NT2/D1 (cell line): Measurements from ENCODE around the gene HS1BP3.

Source experiments
- DNase-seq: peaks from one replicate; pipeline ENCODE4 v3.0.0-alpha.2; 2011; ENCODE audit warnings: low read depth, low spot score
- H3K27me3 ChIP-seq: 2 replicates; pipeline ENCODE4 v1.6.0; 2011; ENCODE audit warnings: mild to moderate bottlenecking; ENCODE audit not compliant: insufficient read length, insufficient read depth
- H3K36me3 ChIP-seq: 2 replicates; pipeline ENCODE4 v1.6.1; 2011; ENCODE audit warnings: mild to moderate bottlenecking, low read length, mixed read lengths; ENCODE audit not compliant: insufficient read depth, insufficient read length
- H3K4me1 ChIP-seq: 2 replicates; pipeline ENCODE4 v1.5.1; 2011; ENCODE audit not compliant: insufficient read depth, insufficient read length
- H3K4me3 ChIP-seq: 2 replicates; pipeline ENCODE4 v1.5.1; 2011; ENCODE audit warnings: low read depth; ENCODE audit not compliant: insufficient read length
- H3K9ac ChIP-seq: 2 replicates; pipeline ENCODE4 v1.6.0; 2011; ENCODE audit warnings: low read depth; ENCODE audit not compliant: insufficient read length
- H3K9me3 ChIP-seq: 2 replicates; pipeline ENCODE4 v1.5.1; 2011; ENCODE audit warnings: mild to moderate bottlenecking, low read length; ENCODE audit not compliant: insufficient read depth
- SUZ12 ChIP-seq: IDR thresholded peaks from 2 replicates; pipeline ENCODE4 v1.6.1; 2011; ENCODE audit not compliant: insufficient read length, insufficient read depth; ENCODE audit errors: extremely low read depth
- YY1 ChIP-seq: IDR thresholded peaks from 2 replicates; pipeline ENCODE4 v1.6.1; 2011; ENCODE audit not compliant: insufficient read length, insufficient read depth
- ZNF274 ChIP-seq: IDR thresholded peaks from 2 replicates; pipeline ENCODE4 v1.6.1; 2011; ENCODE audit warnings: mild to moderate bottlenecking, low read depth, low read length

HS1BP3 gene

DNA sequence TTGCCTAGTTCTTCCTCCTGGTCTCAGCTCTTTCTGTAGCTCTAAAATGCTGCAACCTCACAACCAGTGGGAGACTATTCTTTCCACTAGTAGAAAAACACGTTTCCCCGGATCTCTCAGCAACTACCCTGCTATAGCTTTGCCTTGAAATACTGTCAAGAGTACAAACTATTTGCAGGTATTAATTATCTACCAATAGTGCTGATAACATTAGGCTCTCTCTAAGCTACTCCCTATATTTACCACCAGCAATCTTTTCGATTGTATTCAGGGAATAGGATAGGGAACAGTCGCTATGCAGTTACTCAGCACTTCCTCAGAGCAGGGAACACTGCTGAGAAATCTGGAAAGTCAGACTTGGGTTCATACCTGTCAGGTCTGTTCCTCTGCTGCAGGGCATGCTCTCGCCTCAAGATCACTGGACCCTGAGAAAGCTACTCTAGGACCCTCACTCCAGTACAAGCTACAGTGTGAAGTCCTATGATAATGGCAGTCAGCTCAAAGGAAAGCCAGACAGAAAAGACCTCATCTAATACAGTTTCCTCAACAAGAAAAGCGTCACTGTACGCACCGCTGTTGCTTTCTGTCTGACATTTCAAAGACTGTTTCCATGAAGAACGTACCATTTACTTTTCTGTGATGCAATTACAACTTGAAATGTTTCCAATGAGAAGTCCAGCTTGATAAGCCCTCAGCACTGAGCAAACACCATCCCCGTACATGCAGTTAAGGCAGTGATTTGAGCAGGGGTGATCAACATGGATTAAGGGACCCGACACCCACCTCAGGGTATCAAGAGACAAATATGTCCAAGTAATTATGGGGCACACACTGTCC, 38.7 kb upstream of the HS1BP3 start:
- Histone ChIP-seq H3K9me3 (no peaks in the 10 kb centered on the region), H3K36me3 (peaks cover 34% of the 10 kb centered on the region), H3K4me3 (no peak overlapping the region), H3K27me3 (no peaks in the 10 kb centered on the region), H3K4me1 (no peaks in the 10 kb centered on the region), H3K9ac (no peak overlapping the region)
- no peak for DNase-seq
- TF ChIP-seq SUZ12: no peak
- no peak for TF ChIP-seq YY1
- no peak for TF ChIP-seq ZNF274

DNA sequence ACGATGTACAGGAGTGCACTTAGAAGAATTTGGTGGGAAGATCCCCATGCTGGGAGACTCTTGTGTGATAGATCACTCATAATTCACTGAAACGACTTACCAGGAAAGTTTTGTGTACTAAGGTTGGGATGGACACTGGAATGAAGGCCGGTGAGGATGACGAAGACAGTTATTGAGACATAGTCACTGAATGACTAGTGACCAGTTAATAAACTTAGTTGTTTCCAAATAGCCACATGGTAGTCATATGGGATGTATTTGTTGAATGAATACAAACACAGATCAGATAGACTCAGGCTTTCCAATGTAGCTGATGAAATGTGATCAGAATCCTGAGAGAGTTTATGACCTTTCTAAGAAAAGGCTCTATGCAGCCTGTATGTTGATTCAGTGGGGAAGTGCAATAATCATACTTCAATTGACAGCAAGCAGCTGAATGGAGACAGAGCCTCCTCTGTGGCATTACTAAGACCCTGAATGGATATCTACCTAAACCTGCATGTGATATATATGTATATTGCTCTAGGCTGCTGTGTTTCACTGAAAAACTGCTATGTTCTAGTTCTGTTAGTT, 36.4 kb upstream of the HS1BP3 start:
- Histone ChIP-seq H3K9me3 (no peaks in the 10 kb centered on the region), H3K4me3 (no peak overlapping the region), H3K9ac (no peak overlapping the region), H3K4me1 (no peaks in the 10 kb centered on the region), H3K27me3 (no peaks in the 10 kb centered on the region), H3K36me3 (peaks cover 41% of the 10 kb centered on the region)
- no peak for TF ChIP-seq YY1
- no peak for TF ChIP-seq ZNF274
- no peak for TF ChIP-seq SUZ12
- DNase-seq: no peak

DNA sequence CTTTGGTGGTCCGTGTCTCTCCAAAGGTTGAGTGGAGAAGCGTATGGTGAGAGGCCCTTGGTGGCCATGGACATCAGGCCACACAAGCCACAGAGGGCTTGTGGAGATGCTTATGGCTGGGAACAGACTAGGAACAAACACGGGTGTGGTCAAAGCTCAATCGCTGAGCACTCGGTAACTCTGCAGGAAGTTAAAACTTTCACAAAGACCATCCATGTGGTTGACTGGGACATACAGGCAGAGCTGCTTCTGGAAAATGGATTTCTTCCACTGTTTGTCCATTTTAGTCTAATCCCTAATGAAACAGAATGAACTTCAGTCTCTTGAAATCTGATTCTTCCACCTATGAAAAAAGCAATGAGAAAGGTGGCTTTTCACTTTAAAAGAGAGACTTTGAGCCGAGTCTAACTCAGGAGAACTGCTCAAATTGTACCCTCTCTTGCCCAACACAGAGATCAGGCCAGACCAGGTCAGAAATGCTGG, 33.7 kb upstream of the HS1BP3 start:
- Histone ChIP-seq H3K4me1 (no peaks in the 10 kb centered on the region), H3K36me3 (peaks cover 48% of the 10 kb centered on the region)
- TF ChIP-seq YY1: no peak
- TF ChIP-seq ZNF274: no peak
- no peak for TF ChIP-seq SUZ12

DNA sequence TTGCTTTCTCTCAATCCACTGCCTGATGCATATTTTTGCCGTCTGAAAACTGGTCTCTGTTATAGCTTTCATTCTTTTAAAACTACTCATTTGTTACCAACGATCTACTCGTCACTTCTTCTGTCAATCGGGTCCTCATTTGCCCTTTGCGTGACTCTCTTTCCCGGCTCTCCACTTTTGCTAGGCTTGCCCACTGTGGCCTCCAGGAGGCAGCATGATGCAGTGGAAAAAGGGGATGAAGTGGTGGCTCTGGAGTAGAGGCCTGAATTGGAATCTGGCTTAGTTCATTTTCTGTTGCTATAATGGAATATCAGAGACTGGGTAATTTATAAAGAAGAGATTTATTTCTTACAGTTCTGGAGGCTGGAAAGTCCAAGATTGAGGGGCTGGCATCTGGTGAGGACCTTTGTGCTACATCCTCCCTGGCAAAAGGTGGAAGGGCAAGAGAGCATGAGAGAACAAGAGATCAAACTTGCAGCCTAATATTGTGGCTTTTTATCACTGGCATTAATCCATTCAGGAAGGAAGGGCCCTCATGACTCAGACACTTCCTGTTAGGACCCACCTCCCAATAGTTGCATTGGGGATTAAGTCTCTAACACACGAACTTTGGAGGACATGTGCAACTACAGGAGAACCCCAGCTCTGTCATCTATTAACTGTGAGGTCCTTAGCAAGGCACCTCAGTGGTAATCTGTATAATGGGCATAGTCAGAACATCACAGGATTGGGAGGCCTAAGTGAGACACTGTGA, 31.4 kb upstream of the HS1BP3 start:
- no peaks in the 10 kb centered on the region for H3K27me3 ChIP-seq
- H3K9me3 ChIP-seq: no peaks in the 10 kb centered on the region
- no peak for DNase-seq
- H3K36me3 ChIP-seq: peaks cover 44% of the 10 kb centered on the region
- H3K9ac ChIP-seq: no peak overlapping the region
- no peak overlapping the region for H3K4me3 ChIP-seq
- H3K4me1 ChIP-seq: peaks cover 4% of the 10 kb centered on the region
- TF ChIP-seq ZNF274 (no peak), YY1 (no peak), SUZ12 (no peak)

More for the DNA sequence above, 33.7 kb upstream of the HS1BP3 start:
- no peak for DNase-seq
- H3K9ac ChIP-seq: no peak overlapping the region
- no peaks in the 10 kb centered on the region for H3K9me3 ChIP-seq
- H3K4me3 ChIP-seq: no peak overlapping the region
- no peaks in the 10 kb centered on the region for H3K27me3 ChIP-seq

DNA sequence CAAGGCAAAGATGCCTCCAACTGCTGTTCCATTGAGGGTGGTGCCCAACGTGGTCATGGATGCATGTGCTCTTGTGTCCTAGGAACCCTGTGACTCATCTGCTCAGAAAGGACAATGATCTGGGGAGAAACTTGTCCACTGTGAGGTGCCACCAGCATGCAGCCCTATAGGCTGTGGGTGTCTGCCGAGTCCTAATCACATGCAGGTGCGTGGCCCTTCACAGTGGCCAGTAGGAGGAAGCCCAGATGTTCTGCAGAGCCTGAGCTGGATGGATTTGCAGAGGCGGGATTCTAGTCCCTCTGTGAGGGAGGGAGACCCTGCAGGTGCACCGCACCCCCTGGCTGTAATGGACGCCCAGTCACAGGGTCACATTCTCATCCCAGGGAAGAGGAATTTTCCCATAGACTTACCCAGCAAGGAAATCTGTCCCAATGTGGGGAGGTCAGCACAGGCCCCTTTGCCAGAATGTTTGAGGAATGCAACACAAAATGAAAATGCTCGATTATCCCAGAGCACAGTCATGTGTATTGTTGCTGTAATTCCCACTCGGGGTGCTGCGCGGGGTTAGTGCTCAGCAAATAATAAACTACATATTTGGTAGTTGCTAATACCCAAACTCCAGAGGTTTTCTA, 30.0 kb upstream of the HS1BP3 start:
- Histone ChIP-seq H3K9me3 (no peaks in the 10 kb centered on the region), H3K4me3 (no peak overlapping the region), H3K36me3 (peaks cover 40% of the 10 kb centered on the region), H3K27me3 (no peaks in the 10 kb centered on the region), H3K9ac (no peak overlapping the region), H3K4me1 (peaks cover 6% of the 10 kb centered on the region)
- TF ChIP-seq YY1 (no peak), SUZ12 (no peak), ZNF274 (no peak)
- DNase-seq: no peak

DNA sequence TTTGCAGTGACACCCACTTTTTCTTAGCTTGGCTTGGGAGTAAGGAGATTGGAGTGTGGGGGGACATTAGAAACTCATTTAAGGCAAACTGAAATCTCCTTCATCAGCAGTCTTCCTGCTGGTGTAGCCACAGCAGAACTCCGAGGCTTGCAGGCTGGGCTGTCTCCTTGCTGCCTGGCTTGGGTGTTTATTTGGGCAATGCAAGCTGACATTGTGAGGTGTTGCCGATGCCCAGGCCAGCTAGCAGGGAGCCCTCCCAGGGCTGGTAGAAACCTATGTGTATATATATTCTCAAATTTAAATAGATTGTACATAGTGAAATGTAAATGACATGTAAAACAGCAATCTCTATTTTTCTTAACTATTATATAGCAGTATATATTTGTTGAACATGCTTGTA, 27.9 kb upstream of the HS1BP3 start:
- H3K4me3 ChIP-seq: no peak overlapping the region
- no peaks in the 10 kb centered on the region for H3K27me3 ChIP-seq
- no peak overlapping the region for H3K9ac ChIP-seq
- H3K4me1 ChIP-seq: peaks cover 12% of the 10 kb centered on the region
- peaks cover 27% of the 10 kb centered on the region for H3K36me3 ChIP-seq
- no peak for TF ChIP-seq ZNF274
- TF ChIP-seq SUZ12: no peak
- TF ChIP-seq YY1: no peak
- no peaks in the 10 kb centered on the region for H3K9me3 ChIP-seq
- no peak for DNase-seq
